ENCODE results near the gene CABLES1.

The CABLES1 gene

DNA sequence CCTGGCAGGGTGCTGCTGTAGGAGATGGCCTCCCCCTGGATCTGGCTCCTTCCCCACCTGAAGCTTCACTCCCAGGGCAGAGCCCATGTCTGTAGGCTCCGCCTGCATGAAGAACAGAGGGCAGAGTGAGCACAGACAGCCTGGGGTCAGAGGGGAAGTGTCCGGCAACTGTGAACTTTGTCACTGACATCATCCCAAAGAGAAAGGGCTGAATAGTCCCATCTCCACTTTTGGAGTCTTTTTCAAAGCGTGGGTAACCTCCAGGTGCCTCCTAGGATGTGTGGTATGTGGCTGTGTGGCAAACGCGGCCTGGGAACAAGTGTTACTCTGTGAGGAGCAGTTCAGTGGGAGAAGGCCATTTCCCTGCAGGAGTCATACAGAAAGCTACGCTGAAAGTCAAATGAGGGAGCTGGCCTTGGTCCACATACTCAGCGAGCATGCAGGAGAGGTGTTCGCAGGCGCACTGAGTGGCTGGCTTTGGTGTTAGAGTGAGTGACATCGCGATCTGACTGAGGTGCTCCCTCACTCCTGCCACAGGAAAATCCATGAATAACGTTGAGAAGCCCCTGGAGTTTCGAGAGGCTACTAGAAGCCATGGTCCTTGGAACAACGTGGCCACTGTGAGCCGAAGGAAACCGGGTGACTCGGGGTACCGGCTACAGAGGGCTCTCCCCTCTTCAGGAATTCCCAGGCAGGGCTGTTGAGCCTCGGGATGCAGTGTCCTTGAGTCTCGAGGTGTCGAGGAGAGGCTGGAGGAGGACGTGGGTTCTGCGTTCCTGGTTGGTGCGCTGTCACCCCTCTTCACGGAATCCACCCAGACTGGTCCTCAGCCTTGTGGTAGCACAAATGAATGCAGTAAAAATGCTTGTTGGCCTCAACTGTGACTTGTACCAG is 54.7 kb downstream of the CABLES1 start:
- no peak for DNase-seq

DNA sequence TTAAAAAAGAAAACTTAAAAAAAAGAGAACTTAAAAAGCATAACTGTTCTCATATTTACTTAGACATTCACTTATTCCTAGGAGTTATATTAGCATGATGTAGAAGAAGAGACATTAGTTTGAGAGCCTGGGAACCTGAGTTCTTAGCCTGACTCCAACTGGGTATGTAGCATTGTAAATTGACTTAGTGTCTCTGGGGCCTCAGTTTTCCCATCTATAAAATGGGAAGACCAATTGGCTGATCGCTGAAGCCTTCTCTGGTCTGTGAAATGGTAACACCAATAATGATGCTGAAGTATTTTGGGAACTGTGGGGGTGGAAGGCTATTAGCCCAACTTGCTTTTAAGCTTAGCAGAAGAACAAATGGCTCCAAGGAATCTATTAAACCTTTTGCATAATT is 55.9 kb downstream of the CABLES1 start:
- DNase-seq, result no peak

DNA sequence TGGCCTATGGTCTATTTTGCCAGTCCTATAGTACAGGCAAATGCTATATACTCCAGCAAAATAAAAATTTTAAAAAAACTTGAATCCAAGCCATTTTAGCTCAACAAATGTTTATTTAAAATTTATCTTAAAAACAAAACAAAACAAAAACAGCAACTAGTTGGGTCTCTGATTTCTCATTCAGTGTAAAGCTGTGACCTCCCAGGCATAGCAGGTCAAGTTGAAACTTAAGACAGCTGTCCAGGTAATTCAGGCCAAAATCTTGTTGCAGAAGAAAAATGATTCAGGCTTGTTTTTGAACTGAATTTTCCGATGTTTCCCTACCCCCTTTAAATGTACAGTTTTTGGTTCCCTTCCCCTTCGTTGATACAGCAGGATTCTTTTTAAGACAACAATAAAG is 58.5 kb downstream of the CABLES1 start:
- DNase-seq, result no peak

DNA sequence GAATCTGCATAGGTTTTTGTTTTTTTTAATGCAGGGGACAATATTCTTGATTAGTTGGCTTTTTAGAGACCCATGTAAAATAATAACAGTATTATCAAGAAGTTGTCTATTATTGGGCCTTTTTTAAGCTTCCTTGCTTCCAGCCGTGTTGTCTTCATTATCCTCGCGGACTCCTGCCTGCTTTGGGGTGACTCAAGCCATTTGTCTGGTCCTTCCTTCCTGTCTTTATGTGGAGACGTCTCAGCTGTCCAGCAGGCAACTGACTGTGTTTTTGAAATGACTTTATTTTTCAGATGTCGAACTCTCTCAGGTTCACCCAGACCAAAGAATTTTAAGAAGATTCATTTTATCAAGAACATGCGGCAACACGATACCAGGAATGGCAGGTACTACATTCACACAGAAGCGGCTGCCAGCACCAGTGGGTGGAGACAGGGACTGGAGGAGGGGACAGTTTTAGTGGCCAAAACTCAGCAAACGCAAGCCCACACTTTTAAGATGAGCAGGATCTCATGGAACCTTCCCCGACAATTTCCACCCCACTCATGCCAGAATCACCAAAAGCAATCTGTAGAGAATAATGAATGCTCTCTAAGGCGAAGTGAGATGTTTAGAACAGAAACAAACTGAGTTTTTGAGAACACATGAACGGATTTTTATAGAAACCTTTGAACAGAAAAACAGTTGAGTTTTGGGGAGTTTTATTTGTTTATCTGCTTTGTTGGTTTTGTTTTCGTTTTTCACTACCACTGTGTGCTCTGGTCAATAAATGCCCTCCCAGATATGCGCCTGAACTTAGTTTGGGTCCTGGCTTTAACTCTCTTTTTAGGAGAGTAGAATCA is 59.1 kb downstream of the CABLES1 start:
- DNase-seq, result peak in 13 of 58 donors; percentile 3 to 50 (median 28)

- no peak for DNase-seq
These were observed 60.0 kb downstream of the CABLES1 start for GRCh38 chr18:23194997-23195957.

GRCh38 chr18:23196119-23197007 is 61.1 kb downstream of the CABLES1 start:
- DNase-seq, result no peak

- DNase-seq, result no peak
These were observed 63.0 kb downstream of the CABLES1 start for GRCh38 chr18:23198217-23198845.

DNA sequence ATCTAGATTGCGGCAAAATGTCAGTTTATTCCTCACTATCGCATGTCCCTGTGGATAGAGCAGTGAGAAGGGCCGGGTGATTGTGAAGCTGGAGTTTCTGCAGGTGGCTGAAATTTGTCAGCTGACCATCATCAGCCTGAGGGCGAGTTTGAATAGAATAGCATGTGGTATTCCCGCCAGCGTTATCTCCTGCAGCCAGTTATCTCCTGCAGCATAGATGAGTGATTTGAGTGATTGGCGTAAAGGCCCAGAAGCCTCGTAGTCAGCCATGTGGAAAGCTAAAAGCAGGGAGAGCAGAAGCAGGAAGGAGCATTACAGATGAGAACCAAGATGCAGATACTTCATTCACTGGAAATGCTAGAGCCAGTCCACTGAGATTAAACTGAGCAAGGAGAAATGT is 65.5 kb downstream of the CABLES1 start:
- DNase-seq, result no peak

DNA sequence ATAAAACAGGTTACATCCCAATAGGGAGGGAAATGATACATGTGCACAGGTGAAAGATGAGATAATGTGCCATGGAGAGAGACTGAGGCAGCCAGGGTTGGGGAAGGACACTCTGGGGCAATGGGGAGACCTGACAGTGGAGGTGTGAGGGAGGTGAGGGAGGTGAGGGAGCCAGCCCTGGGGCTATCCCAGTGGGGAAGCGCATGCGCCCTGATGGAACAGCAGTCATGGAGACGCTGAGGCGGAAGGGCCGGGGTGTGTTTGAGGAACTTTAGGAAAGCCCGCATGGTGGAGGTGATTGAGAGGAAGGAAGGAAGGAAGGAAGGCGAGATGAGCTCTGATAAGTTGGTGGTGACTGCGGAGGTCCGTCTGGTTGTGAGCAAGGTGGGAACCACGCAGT is 66.5 kb downstream of the CABLES1 start:
- DNase-seq, result no peak

DNA sequence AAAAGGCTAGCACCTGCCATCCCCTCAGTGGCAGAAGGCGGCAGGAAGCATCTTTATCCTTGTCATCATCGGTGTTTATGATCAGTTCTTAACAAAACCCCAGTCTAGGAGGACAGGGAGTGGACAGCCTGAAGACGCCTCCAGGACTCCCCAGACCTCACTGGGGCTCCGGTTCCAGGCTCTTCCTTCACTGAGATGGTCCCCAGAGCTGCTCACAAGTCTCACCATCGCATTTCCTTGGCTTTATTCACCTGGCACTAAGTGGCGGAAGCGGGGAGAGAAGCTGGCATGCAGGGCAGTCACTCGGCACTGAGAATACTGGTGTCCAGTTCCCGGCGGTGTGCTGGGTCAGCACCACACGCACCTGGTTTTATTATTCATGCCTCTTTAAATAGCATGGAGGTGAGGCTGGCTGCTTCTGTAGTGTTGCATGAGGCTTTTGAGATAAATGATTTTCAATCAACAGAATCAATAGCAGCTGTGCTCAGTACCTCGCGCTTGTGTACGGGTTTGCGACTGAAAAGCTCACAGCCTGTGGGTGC is 68.7 kb downstream of the CABLES1 start:
- no peak for DNase-seq

DNA sequence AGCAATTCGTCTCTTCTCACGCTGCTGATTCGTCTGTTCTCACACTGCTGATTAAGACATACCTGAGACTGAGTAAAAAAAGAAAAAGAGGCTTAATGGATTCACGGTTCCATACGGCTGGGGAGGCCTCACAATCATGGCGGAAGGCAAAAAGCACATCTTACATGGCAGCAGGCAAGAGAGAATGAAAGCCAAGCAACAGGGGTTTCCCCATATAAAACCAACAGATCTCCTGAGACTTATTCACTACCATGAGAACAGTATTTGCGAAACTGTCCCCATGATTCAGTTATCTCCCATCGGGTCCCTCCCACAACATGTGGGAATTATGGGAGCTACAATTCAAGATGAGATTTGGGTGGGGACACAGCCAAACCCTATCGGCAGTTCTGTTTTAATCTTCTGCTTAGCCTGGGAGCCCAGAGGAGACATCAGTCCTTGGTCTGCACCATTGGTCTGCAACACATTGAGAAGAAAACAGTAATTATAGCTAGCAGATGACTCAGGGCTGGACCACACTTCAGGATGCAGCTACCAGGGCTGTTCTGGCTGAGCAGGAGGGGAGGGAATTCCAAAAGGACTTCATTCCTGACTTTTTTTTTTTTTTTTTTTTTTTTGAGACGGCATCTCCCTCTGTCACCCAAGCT is 69.4 kb downstream of the CABLES1 start:
- DNase-seq, result no peak

DNA sequence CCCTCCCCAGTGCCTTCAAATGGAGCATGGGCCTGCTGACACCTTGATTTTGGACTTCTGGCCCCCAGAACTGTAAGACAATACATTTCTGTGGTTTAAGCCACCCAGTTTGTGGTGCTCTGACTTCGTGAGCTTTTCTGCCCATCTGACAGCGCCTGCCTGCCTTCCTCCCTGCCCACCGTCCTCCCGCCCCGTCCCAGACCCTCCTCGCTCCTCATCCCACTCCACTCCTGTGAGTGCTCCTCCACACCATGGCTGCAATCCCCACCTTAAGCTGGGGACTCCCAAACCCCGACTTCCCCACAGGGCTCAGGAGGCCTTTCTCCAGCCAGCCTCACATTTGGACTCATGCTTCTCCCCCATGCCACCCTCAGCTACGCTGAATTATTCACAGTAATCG is 70.7 kb downstream of the CABLES1 start:
- DNase-seq, result no peak

DNA sequence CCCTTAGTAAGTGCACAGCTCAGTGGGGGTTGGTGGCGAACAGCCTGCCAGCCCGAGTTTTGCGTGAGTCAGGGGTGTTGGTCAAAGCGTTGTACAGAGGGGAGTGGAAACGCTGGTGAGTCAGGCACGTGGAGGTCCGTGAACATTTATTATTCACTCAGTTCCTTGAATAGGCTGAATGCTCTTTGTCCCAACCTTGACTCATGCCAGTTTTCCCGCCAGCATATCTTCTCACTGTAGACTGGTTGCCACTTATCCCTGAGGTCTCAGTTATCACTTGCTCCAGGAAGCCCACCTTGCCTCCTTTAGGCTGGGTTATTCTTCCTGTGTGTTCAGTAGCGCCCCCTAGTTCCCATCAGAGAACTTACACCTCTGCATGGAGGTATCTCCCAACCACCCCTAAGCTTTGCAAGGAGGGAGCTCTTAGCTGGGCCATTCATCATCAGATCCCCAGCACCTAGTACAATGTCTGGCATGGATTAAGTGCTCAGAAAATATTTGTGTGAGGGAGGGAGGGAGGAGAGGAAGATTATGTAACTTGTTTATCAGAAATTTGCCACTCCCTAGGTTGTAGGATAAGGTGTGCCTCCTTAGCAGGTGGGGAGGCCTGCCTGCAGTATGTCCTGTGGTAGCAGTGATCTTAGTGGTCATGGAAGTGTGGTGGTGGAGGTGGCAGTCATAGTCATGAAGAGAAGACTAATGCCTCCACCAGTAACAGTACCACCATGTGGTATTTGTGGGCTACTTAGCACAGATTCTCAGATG is 72.1 kb downstream of the CABLES1 start:
- no peak for DNase-seq

DNA sequence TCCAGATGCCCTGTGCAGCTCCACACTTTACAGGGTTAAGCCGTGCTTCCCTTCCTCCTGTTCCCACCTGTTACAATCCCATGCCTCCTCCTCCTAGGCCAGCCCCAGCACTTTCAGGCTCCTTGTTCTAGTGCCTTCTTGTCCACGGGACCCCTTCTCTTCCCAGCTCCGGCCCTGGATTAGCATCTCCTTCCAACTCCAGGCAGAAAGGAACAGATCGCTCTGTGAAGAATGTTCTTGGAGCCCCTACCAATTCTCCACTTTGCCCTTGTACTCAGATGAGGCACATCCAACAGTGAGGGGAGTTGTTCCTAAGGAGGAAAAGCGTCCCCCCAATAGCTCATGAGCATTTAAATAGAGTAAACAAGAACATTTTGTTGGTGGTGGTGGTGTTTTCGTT is 72.7 kb downstream of the CABLES1 start:
- DNase-seq, result peak in 34 of 58 donors; percentile 5 to 96 (median 46)

DNA sequence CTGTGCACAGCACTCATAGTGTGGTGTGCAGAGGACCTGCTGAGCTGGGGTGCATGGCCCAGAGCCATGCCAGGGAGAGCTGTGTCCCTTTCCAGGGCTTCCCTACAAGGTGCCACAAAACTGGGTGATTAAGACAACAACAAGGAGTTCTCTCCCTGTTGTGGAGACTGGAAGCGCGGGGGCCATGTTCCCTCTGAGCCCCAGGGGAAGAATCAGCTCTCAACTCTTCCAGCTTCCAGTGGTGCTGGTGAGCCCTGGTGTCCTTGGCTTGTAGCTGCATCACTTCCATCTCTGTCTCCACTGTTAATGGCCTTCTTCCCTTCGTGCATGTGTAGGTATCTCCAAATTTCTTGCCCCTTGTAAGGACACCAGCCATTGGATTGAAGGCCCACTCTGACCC is 73.3 kb downstream of the CABLES1 start:
- peak in 5 of 58 donors; percentile 32 to 73 (median 33) for DNase-seq

GRCh38 chr18:23209031-23209430 is 73.7 kb downstream of the CABLES1 start:
- DNase-seq, result no peak

GRCh38 chr18:23209796-23210195 is 74.5 kb downstream of the CABLES1 start:
- peak in 1 of 58 donors; percentile 62 for DNase-seq

- DNase-seq, result no peak
These were observed 75.2 kb downstream of the CABLES1 start for GRCh38 chr18:23210526-23210925.
